HG03571 (cell line): ENCODE data around the gene C6orf120.
"Not testable (repeated sequence)": the region's sequence is repeated elsewhere in the genome, so short reads cannot be mapped to it uniquely, and the experiment has no call there.

ENCODE experiments used
- ATAC-seq: cut with Tn5 transposase; IDR thresholded peaks from one replicate; pipeline ENCODE4 v1.9.1; 2021; ENCODE audit not compliant: unreplicated experiment

Gene C6orf120

GRCh38 chr6:169678342-169678741 is 23.6 kb upstream of the C6orf120 start:
- ATAC-seq = no peak

DNA sequence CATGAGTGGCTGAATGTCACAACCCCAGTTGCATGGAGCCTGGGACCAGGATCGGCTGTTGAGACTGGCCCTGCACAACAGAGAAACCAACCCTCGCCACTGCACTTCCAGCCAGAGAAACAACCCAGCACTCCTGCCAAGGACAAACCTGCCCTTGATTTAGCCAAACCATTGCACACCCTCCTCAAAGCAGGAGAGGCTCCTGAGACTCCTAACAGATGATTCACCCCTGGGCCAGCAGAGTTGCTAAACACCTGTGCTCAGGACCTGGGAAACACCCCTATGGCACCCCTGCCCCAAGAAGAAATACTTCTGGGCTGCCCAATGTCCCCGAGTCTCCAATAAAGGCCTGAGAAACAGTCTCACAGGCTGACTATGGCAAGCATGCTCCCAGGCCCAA is 17.9 kb upstream of the C6orf120 start:
- ATAC-seq = no peak

GRCh38 chr6:169685860-169686259 is 16.1 kb upstream of the C6orf120 start:
- no peak for ATAC-seq

DNA sequence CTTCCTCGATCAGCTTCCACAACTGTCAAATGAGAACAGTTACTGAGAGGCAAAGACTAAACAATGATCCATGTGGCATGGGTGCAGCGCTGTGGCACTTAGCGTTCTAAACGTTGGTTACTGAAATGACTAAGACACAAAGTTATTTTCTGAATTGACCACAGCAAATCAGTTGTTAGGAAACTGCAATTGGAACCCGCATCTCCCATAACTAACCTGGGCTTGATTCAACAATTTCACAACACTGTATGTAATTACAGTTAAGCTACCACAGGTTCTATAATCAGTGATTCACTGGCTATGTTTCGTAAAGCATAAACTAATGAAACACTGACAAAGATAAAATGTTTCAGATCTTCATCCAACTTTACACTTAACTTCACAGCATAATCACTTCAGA is 12.6 kb upstream of the C6orf120 start:
- ATAC-seq = no peak

DNA sequence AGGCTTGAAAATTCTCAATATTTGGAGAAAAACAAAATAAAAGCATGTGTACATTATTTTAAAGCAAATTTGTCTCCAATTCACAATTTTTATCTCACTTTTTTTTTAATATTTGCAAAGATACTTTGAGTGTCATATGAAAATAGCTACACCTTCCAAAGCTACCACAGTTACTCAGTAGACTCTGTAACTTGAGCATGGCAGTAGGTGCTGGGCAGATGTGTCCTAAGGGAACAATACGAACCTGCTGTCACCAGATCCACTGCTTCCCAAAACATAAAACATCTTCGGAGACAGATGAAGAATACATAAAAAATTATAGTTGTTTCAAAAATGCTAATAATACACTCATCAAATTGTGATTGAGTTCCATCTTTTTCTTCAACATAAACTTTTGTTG is 10.7 kb upstream of the C6orf120 start:
- ATAC-seq = no peak

GRCh38 chr6:169692516-169692915 is 9.4 kb upstream of the C6orf120 start:
- ATAC-seq = no peak

DNA sequence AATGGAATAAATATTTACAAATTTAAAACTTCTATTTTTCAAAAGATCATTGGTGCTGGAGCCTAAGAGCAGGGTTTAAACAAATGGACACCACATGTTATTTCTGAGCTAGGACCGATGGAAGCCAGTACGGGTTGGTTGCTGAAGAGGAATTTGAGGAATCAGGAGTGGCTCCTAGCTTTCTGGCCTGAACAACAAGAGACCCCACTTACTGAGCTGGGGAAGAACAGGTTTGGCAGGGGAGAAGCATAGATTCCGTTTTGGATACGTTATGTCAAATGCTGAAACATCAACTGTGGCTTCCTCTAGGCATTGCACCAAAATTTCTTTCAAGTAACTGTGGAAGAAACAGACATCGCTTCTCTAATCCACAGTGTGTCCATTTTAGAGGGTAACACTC is 6.8 kb upstream of the C6orf120 start:
- no peak for ATAC-seq

GRCh38 chr6:169697115-169697514 is 4.8 kb upstream of the C6orf120 start:
- not testable (repeated sequence) for ATAC-seq

DNA sequence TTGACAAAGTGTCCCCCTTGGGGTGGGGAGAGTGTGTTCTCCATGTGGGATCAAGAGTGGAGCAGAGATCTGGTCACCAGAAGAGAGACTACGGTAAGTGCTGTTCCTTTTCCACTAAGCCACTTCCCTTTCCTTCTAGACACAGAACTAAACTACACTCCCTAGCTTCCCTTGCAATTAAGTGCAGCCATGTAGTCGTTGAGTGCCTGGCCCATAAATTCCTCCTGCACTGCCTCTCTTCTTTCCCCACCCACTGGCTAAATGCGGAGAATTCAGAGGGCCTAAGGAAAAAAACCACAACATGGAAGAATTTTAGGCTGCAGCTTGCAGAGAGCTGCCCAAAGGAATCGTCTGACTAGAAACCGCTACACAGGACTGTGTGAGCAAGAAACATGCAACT is 1.6 kb upstream of the C6orf120 start:
- ATAC-seq = no peak

DNA sequence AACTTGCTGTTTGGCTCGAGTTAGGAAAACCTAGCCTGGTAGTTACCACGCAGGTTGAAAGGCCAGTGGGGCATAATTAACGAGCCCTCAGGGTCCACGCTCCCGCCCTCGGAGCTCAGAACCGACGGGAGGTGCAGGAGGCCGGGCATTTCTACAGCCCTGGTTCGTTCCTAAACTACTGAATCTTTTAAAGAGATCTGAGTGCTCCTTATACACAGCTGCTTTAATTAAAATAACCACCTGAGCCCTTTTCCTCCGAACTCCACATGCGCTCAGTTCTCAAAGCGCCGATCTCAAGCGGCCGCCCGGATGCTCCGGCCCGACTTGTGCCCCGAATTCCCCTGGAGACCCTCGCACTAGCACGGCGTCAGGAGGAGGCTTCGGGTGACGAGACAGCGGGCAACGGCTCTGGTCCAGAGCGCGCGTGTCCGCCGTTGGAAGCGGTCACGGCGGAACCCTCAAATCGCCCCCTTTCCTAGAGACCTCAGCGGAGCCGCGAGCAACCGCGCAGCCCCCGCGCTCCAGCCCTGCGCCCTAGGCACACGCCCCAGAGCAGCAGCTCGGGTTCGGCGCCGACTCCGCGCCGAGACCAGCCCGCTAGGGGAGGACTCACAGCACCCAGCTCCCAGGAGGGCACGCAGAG is 494 bp upstream of the C6orf120 start:
- peak; percentile 10 for ATAC-seq

GRCh38 chr6:169702840-169703246 is 917 bp downstream of the C6orf120 start:
- ATAC-seq = no peak

GRCh38 chr6:169707772-169708171 is 5.8 kb downstream of the C6orf120 start:
- ATAC-seq = no peak

- no peak for ATAC-seq
Measured at GRCh38 chr6:169709293-169709692, 7.4 kb downstream of the C6orf120 start.

DNA sequence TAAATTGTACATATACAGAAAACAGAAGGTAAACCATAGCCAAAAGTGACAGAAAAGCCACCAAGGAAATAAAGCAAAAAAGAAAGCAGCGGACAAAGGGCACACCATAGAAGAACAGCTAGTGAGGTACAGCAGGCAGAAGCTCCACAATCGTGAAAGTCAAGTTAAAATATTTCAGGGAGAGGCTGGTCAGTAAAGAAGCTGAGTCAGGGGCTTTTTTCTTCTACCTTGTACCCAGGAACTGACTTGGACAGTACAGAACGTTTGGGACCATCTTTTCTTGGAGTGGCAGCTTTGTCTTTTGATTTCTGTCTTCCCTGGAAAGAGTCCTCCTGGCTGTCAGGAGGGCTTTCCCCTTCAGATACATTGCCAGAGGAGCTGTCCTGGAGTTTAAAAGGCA is 8.1 kb downstream of the C6orf120 start:
- ATAC-seq = no peak

- ATAC-seq = no peak
Measured at GRCh38 chr6:169714178-169714577, 12.3 kb downstream of the C6orf120 start.

DNA sequence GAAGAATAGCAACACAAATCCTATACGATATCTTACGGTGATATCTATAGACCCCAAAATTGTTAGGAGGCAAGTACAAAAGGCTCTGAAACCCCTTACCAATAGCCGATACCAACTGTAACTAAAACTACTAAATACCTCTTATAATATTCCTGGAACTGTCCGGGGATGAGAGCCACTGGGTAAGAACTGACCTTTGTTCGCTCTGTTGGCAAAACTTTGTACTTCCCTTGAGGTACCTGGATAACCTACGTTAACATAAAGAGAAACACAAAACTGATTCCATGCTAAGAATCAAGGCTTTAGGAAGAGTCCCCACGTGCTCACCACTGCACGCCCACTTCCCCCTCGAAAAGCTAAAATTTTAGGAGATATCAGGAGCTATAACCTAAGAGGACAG is 12.7 kb downstream of the C6orf120 start:
- no peak for ATAC-seq

GRCh38 chr6:169719117-169719516 is 17.2 kb downstream of the C6orf120 start:
- no peak for ATAC-seq

DNA sequence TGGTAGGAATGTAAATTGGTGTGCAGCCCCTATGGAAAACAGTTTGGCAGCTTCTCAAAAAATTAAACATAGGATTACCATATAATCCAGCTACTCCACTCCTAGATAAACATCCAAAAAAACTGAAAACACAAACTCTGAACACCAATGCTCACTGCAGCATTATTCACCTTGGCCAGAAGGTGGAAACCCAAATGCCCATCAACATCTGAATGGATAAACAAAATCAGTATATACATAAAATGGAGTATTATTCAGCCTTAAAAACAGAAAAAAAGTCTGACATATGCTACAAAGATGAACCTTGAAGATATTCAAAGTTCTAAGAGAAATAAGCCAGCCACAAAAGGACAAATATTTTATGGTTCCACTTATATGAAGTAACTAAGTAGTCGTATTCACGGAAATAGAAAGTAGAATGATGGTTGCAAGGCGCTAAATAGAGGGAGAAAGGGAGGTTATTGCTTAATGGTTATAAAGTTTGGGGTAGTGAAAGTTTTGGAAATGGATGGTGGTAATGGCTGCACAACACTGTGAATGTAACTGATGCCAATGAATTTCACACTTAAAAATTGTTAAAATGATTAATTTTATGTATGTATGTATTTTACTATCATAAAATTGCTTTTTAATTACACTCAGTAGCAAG is 18.4 kb downstream of the C6orf120 start:
- no peak for ATAC-seq

DNA sequence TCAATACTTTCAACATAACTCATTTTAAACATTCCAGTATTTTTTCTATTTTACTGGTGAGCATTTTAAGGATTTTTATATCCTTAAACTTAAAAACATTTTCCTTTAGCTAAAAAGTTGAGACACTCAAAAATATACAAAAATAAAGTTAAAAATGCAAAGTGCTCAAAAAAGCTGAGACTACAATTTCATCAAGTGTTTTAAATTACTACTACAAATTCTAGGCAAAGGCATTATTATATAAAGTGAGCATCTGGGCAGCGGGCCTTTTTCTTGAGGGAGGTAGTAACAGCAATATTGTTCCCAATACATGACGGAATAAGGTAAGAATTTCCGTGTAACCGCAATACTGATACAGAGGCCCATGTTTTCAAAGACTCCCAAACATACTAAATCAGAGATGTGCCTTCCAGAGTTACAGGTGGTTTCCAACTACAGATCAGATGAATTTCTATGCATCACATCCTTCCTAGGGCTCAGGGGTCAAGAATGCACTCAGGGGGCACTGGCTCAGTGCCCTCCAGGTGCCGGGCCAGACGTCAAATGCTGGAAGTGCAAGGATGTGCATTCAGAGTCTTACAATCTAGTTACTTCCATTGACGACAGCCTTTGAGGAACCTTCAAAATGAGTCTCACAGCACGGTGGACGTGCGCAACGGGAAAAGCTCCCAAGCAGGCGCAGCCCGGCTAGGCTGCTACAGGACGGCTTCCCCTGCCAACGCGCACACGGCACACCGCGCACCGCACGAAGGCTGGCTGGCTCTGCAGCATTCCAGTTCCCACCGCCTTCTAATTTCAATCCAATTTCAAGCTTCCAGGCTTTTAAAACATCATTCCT is 20.7 kb downstream of the C6orf120 start:
- peak; percentile 16 for ATAC-seq

DNA sequence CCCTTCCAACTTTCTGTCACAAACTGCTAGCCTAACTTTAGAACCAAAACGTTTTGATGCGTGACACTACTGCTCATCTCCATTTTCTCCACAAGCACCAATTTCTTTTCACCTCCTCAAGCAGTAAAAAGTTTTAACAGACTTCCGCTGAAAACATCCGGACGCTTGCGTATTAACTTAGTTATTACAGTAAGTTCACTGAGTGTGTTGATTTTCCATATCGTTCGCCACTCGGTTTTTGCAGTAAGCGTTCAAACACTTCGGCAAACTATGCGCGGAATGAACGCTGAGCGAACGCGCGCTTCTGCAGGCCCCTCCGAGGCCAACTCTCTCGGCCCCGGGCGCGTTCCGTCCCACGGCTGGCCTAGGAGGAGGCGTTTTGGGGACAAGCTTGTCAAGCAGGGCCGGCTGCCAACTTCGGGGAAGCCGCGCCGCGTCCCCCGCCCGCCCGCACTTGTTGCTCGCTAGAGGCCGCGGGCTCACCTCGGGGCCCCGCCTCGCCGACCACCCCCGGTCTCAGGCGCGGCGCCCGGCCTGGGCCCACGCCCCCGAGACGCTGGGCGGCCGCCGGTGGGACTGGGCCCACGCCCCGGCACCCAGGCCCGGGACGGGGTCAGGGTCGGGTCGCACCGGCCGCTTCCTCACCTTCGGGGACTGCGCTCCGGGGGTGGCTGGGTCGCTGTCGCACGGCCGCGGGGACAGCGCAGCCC is 21.4 kb downstream of the C6orf120 start:
- ATAC-seq = peak; percentile 29

DNA sequence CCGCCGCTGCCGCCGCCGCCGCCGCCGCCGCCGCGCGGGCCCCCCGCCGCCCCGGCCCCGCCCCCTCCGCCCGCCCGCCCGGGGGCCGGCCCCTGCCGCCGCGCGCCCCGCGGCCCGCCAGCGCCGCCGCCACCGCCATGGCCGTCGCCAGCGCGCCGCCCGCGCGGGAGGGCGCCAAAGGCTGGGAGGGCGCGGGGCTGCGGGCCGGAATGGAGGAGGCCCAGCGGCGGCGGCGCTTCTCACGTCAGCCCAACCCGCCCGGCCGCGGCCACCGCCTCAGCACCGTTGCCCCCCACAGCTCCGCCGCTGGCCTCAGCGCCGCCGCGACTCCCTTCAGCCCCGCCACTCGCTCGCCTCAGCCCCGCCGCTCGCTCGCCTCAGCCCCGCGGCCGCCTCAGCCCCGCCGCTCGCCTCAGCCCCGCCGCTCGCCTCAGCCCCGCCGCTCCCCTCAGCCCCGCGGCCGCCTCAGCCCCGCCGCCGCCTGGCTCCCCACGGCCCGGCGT is 22.1 kb downstream of the C6orf120 start:
- ATAC-seq = peak; percentile 33
